Hepatocyte (in vitro differentiated cells): ENCODE data around the gene TUBG1. TPM values are rescaled to one million over a fixed set of nuclear protein-coding genes. Genes with fewer than 3 reads are reported as not detected.
A peak's percentile ranks its signal among the peaks of the same experiment; 100 is the strongest.

Experiments used
- DNase-seq: peaks from one replicate; pipeline ENCODE4 v3.0.0-alpha.2; 2016; ENCODE audit warnings: low spot score
- H2AFZ ChIP-seq: fragments of 200-600 bp; sonication (generic); 2 replicates; pipeline ENCODE4 v1.6.0; 2016; ENCODE audit warnings: antibody characterized with exemption, mild to moderate bottlenecking
- H3K27ac ChIP-seq: fragments of 200-600 bp; sonication (generic); 2 replicates; pipeline ENCODE4 v1.5.1; 2016; ENCODE audit warnings: mild to moderate bottlenecking
- H3K27me3 ChIP-seq: fragments of 200-600 bp; sonication (generic); 2 replicates; pipeline ENCODE4 v1.6.1; 2016
- H3K36me3 ChIP-seq: fragments of 200-600 bp; sonication (generic); replicated peaks from 2 replicates; pipeline ENCODE4 v1.5.1; 2016; ENCODE audit warnings: low read depth; ENCODE audit not compliant: insufficient read depth
- H3K4me1 ChIP-seq: fragments of 200-600 bp; sonication (generic); 2 replicates; pipeline ENCODE4 v1.5.1; 2016; ENCODE audit warnings: mild to moderate bottlenecking, moderate library complexity; ENCODE audit not compliant: insufficient read depth
- H3K4me2 ChIP-seq: fragments of 200-600 bp; sonication (generic); 2 replicates; pipeline ENCODE4 v1.6.0; 2016
- H3K4me3 ChIP-seq: fragments of 200-600 bp; sonication (generic); 2 replicates; pipeline ENCODE4 v1.5.1; 2016; ENCODE audit warnings: mild to moderate bottlenecking
- H3K79me2 ChIP-seq: fragments of 200-600 bp; sonication (generic); 2 replicates; pipeline ENCODE4 v1.6.0; 2017; ENCODE audit warnings: mild to moderate bottlenecking
- H3K9me2 ChIP-seq: fragments of 200-600 bp; sonication (generic); replicated peaks from 2 replicates; pipeline ENCODE4 v1.6.0; 2017; ENCODE audit warnings: mild to moderate bottlenecking; ENCODE audit not compliant: insufficient read depth
- H3K9me3 ChIP-seq: fragments of 200-600 bp; sonication (generic); 2 replicates; pipeline ENCODE4 v1.5.1; 2016; ENCODE audit warnings: low read depth, mild to moderate bottlenecking
- H4K20me1 ChIP-seq: fragments of 200-600 bp; sonication (generic); 2 replicates; pipeline ENCODE4 v1.6.0; 2016; ENCODE audit warnings: mild to moderate bottlenecking; ENCODE audit not compliant: insufficient read depth, poor library complexity, severe bottlenecking
- EZH2 ChIP-seq: fragments of 200-600 bp; sonication (generic); IDR thresholded peaks from 2 replicates; pipeline ENCODE4 v1.6.1; 2016; ENCODE audit warnings: antibody characterized with exemption, mild to moderate bottlenecking, borderline replicate concordance
- EZH2phosphoT487 ChIP-seq: fragments of 200-600 bp; sonication (generic); IDR thresholded peaks from one replicate; pipeline ENCODE4 v1.6.1; 2018; ENCODE audit warnings: antibody characterized with exemption, mild to moderate bottlenecking, low read depth, moderate library complexity; ENCODE audit not compliant: unreplicated experiment, severe bottlenecking
- WGBS: methylation state at CpG from one replicate; pipeline ENCODE4 v1.1.6; 2016; ENCODE audit warnings: low lambda C conversion rate; ENCODE audit errors: missing lambda C conversion rate; 5-methylcytosine and 5-hydroxymethylcytosine counted together
- polyA plus RNA-seq: library from polyadenylated mRNA; unstranded; fragments of >200 nt; fragmentation: Nextera tagmentation; extraction: Ambion mirVana; gene quantifications from 2 replicates; pipeline ENCODE4 v1.2.1, GENCODE V29; 2016
- total RNA-seq: library from RNA; depleted of rRNA; stranded (reverse); fragments of >200 nt; gene quantifications from 2 replicates; pipeline ENCODE4 v1.2.3, GENCODE V29; 2014
- TF ChIP-seq, protein P1 (sequence below): fragments of 200-600 bp; sonication (generic); IDR thresholded peaks from 2 replicates; pipeline ENCODE4 v1.5.1; 2016; ENCODE audit warnings: antibody characterized with exemption, mild to moderate bottlenecking; ENCODE audit not compliant: poor library complexity

TUBG1 gene
- total and polyA plus RNA-seq, 2 experiments from 2014 or later, result 33.7 to 81.2 TPM

DNA sequence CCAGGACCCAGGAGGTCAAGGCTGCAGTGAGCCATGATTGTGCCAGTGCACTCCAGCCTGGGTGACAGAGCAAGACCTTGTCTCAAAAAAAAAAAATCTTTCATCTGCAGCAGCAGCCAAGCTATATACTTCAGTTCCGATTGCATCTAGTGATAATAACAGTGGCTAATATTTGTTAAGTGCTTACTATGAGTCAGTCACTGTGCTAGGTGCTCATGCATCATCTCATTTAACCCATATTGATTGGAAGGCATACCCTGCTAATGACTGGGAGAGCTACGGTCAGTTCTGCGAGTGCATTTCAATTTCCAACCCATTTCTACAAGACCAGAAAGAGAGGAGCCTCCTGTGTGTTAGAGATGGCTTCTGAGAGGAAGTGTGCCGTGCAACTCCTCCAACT lies 41.9 kb downstream of the TUBG1 start:
- Histone ChIP-seq H3K79me2 (no peaks in the 10 kb centered on the region), H3K27me3 (no peaks in the 10 kb centered on the region), H3K4me1 (peaks cover 4% of the 10 kb centered on the region), H3K27ac (no peak overlapping the region), H3K9me3 (no peaks in the 10 kb centered on the region), H3K9me2 (no peaks in the 10 kb centered on the region), H2AFZ (no peak overlapping the region), H4K20me1 (no peaks in the 10 kb centered on the region), H3K4me3 (no peak overlapping the region), H3K4me2 (no peak overlapping the region), H3K36me3 (no peaks in the 10 kb centered on the region)
- DNase-seq, result no peak
- TF ChIP-seq EZH2phosphoT487 (no peak), EZH2 (no peak)
- TF ChIP-seq, protein P1, sequence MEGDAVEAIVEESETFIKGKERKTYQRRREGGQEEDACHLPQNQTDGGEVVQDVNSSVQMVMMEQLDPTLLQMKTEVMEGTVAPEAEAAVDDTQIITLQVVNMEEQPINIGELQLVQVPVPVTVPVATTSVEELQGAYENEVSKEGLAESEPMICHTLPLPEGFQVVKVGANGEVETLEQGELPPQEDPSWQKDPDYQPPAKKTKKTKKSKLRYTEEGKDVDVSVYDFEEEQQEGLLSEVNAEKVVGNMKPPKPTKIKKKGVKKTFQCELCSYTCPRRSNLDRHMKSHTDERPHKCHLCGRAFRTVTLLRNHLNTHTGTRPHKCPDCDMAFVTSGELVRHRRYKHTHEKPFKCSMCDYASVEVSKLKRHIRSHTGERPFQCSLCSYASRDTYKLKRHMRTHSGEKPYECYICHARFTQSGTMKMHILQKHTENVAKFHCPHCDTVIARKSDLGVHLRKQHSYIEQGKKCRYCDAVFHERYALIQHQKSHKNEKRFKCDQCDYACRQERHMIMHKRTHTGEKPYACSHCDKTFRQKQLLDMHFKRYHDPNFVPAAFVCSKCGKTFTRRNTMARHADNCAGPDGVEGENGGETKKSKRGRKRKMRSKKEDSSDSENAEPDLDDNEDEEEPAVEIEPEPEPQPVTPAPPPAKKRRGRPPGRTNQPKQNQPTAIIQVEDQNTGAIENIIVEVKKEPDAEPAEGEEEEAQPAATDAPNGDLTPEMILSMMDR, result no peak
- 91% methylated on average over 4 of the region's 4 CpGs for WGBS

DNA sequence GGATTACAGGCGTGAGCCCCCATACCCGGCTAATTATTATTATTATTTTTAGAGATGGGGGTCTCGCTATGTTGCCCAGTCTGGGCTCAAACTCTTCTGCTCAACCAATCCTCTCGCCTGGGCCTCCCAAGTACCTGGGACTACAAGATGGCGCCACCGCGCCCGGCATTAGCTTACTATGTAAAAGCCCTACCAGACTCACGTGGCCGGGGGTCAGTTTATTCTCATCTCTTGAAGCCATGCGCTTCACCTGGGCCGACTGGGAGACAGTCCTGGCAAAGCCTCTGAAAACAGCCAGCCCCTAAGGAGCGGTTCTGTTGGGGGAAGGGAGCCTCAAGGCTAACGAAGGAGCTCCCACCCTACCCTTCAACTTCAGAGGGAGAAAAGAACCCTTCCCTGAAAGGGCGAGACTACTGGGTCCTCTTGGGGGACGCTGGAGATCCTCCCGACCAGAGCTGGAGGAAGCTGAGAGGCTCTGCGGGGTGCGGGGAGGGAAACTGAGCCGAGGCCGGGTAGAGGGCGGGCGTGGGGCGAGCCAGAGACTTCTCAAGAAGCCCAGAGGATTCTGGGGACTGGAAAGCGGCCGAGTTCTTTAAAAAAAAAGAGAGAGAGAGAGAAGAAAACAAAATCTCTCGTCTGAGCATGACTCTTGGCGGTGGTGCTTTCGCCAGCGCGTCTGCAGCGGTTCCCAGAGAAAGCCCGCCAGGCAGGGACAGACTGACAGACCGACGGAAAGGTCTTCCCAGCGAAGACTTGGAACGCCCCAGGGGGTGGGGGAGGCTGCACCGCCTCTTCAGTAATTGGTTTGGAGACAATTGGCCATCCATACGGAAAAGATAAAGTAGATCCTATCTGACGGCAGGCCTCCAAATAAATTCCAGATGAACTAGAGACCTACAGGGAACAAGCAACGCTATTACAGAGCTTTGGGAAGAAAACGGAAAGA lies 44.0 kb downstream of the TUBG1 start:
- peak overlapping the region; percentile 97 for H3K27ac ChIP-seq
- H3K4me2 ChIP-seq, result peak overlapping the region; percentile 85
- TF ChIP-seq, protein P1, result no peak
- TF ChIP-seq EZH2 (no peak), EZH2phosphoT487 (no peak)
- H2AFZ ChIP-seq, result peak overlapping the region; percentile 97
- peak; percentile 68 for DNase-seq
- H3K9me2 ChIP-seq, result no peaks in the 10 kb centered on the region
- H3K27me3 ChIP-seq, result no peaks in the 10 kb centered on the region
- WGBS, result 33% methylated on average over 34 of the region's 42 CpGs
- H4K20me1 ChIP-seq, result no peaks in the 10 kb centered on the region
- no peaks in the 10 kb centered on the region for H3K36me3 ChIP-seq
- peak overlapping the region; percentile 26 for H3K4me3 ChIP-seq
- H3K4me1 ChIP-seq, result peaks cover 4% of the 10 kb centered on the region
- no peaks in the 10 kb centered on the region for H3K9me3 ChIP-seq
- no peaks in the 10 kb centered on the region for H3K79me2 ChIP-seq

DNA sequence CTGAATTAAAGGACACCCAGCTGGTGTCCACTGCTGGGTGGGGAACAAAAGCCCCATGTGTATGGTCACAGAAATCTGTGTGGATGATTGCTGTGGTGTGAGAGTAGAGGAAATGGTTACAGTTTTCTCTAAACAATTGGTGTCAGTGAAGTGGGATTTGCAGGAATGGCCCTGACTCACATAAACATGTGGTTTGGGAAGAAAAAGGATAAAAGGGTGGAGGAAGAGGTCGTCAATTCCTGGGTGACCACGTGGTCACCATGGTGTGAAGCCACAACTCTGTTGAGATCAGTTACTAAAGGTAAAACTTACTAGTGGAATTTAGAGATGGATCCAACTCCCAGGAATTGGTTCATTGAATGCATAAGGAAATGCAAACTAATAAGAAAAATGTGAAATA lies 46.0 kb downstream of the TUBG1 start:
- DNase-seq, result no peak
- H3K27me3 ChIP-seq, result no peaks in the 10 kb centered on the region
- H3K4me3 ChIP-seq, result no peak overlapping the region
- TF ChIP-seq EZH2phosphoT487 (no peak), EZH2 (no peak)
- TF ChIP-seq, protein P1, result no peak
- no peaks in the 10 kb centered on the region for H3K36me3 ChIP-seq
- no peaks in the 10 kb centered on the region for H4K20me1 ChIP-seq
- H3K9me2 ChIP-seq, result no peaks in the 10 kb centered on the region
- H3K4me1 ChIP-seq, result peaks cover 12% of the 10 kb centered on the region
- no peak overlapping the region for H3K27ac ChIP-seq
- WGBS, result 61% methylated on average over 2 of the region's 2 CpGs
- peaks cover 3% of the 10 kb centered on the region for H3K79me2 ChIP-seq
- H3K9me3 ChIP-seq, result no peaks in the 10 kb centered on the region
- no peak overlapping the region for H2AFZ ChIP-seq
- no peak overlapping the region for H3K4me2 ChIP-seq
